HCT116 (cell line): ENCODE data around the gene TRIM66. TPM values are rescaled to one million over a fixed set of nuclear protein-coding genes. Genes with fewer than 3 reads are reported as not detected.

Experiments
- ATAC-seq: fragments of 200-7000 bp; cut with Tn5 transposase; 2 replicates; pipeline ENCODE4 v1.9.1; 2020; ENCODE audit warnings: mild to moderate bottlenecking, moderate library complexity
- BruUV-seq: library from RNA; stranded (reverse); fragments of 400-500 nt; replicated peaks from 2 replicates; lab custom pipeline; 2021; lab: Mats Ljungman, UMichigan
- CTCF ChIA-PET: fragments of 300-600 bp; sonication (Branson Sonifier 250); formaldehyde crosslinking; loops from one replicate; lab custom pipeline; 2021; ENCODE audit warnings: antibody characterized with exemption; lab: Charles Lee
- POLR2A ChIA-PET: fragments of 300-600, 350-600 bp; sonication (Branson Sonifier 250); formaldehyde crosslinking; loops from one replicate; lab custom pipeline; 2021; ENCODE audit warnings: antibody characterized with exemption; lab: Charles Lee
- RAD21 ChIA-PET, 2 experiments: fragments of 300-600 bp; sonication (Branson Sonifier 250); formaldehyde crosslinking; loops; one replicate each; lab custom pipeline; 2023; ENCODE audit warnings: low total read pairs in 2 of 2; ENCODE audit not compliant: uncharacterized antibody in 2 of 2, unreplicated experiment in 2 of 2, low non-redundant PET in 1 of 2; lab: Charles Lee
- DNase-seq: peaks from one replicate; pipeline ENCODE4 v3.0.0-alpha.2; 2010; ENCODE audit warnings: low read depth, low spot score
- H2AFZ ChIP-seq: fragments of 200-600 bp; shearing (Covaris generic), sonication (generic); 2 replicates; pipeline ENCODE4 v1.6.1; 2017; ENCODE audit warnings: low read depth, mixed run types, mixed read lengths, antibody characterized with exemption, low read length; ENCODE audit not compliant: poor library complexity, severe bottlenecking
- H3K27ac ChIP-seq: 2 replicates; pipeline ENCODE4 v1.5.1; 2012; ENCODE audit warnings: low read depth, low read length
- H3K27me3 ChIP-seq: fragments of 200-600 bp; sonication (generic); 2 replicates; pipeline ENCODE4 v1.6.1; 2016; ENCODE audit warnings: mixed run types, low read length, mixed read lengths; ENCODE audit not compliant: insufficient read depth
- H3K36me3 ChIP-seq, 2 experiments: fragments of 200-500 bp in 1 of 2; fragments of 200-600 bp in 1 of 2; sonication (Bioruptor generic) in 1 of 2; sonication (generic) in 1 of 2; 2 replicates each; pipeline versions ENCODE4 v1.5.1 to v1.6.1; 2014 to 2016; ENCODE audit warnings: low read length in 2 of 2, inconsistent platforms in 1 of 2, mixed read lengths in 1 of 2, mixed run types in 1 of 2; ENCODE audit not compliant: insufficient read depth in 2 of 2, control insufficient read depth in 1 of 2
- H3K4me1 ChIP-seq, 2 experiments: fragments of 200-600 bp in 1 of 2; sonication (generic) in 1 of 2; 2 replicates each; pipeline versions ENCODE4 v1.5.1 to v1.6.1; 2012 to 2017; ENCODE audit warnings: low read length in 2 of 2, inconsistent platforms in 1 of 2, mild to moderate bottlenecking in 1 of 2, mixed read lengths in 1 of 2, mixed run types in 1 of 2, moderate library complexity in 1 of 2; ENCODE audit not compliant: insufficient read depth in 2 of 2, control insufficient read depth in 1 of 2
- H3K4me2 ChIP-seq: fragments of 200-600 bp; sonication (generic); 2 replicates; pipeline ENCODE4 v1.6.1; 2017; ENCODE audit warnings: mixed run types, low read length, mixed read lengths
- H3K4me3 ChIP-seq, 2 experiments: fragments of 200-600 bp in 1 of 2; sonication (generic) in 1 of 2; replicated peaks in 1 of 2; 2 replicates each; pipeline ENCODE4 v1.5.1; 2011 to 2016; ENCODE audit warnings: low read length in 2 of 2, control low read depth in 1 of 2, low read depth in 1 of 2, mild to moderate bottlenecking in 1 of 2, mixed read lengths in 1 of 2, mixed run types in 1 of 2
- H3K79me2 ChIP-seq: fragments of 200-600 bp; sonication (generic); 2 replicates; pipeline ENCODE4 v1.6.1; 2017; ENCODE audit warnings: mild to moderate bottlenecking, mixed run types, low read length, moderate library complexity, mixed read lengths; ENCODE audit not compliant: insufficient read depth
- H3K9ac ChIP-seq: fragments of 200-600 bp; sonication (generic); 2 replicates; pipeline ENCODE4 v1.6.1; 2016; ENCODE audit warnings: low read length, mixed read lengths
- H3K9me2 ChIP-seq: fragments of 200-600 bp; sonication (generic), shearing (Covaris generic); 2 replicates; pipeline ENCODE4 v1.6.1; 2017; ENCODE audit warnings: mixed run types, mild to moderate bottlenecking, moderate library complexity; ENCODE audit not compliant: insufficient read depth
- H3K9me3 ChIP-seq, 2 experiments: fragments of 200-500 bp in 1 of 2; fragments of 200-600 bp in 1 of 2; sonication (Bioruptor generic) in 1 of 2; sonication (generic) in 1 of 2; 2 replicates each; pipeline ENCODE4 v1.6.1; 2014 to 2017; ENCODE audit warnings: low read length in 2 of 2, mixed read lengths in 2 of 2, inconsistent platforms in 1 of 2, low read depth in 1 of 2, mild to moderate bottlenecking in 1 of 2, mixed run types in 1 of 2, moderate library complexity in 1 of 2; ENCODE audit not compliant: control insufficient read depth in 1 of 2, insufficient read depth in 1 of 2
- H4K20me1 ChIP-seq: fragments of 200-600 bp; sonication (generic), shearing (Covaris generic); 2 replicates; pipeline ENCODE4 v1.6.1; 2017; ENCODE audit warnings: mixed run types, mild to moderate bottlenecking, moderate library complexity; ENCODE audit not compliant: insufficient read depth
- ATF3 ChIP-seq: IDR thresholded peaks from 2 replicates; pipeline ENCODE4 v1.6.1; 2012
- CBX3 ChIP-seq: IDR thresholded peaks from 2 replicates; pipeline ENCODE4 v1.6.1; 2012; ENCODE audit warnings: low read depth
- CEBPB ChIP-seq: IDR thresholded peaks from 2 replicates; pipeline ENCODE4 v1.6.1; 2012; ENCODE audit warnings: low read depth
- CTCF ChIP-seq, 3 experiments: fragments of 200-600 bp in 1 of 3; sonication (generic) in 1 of 3; IDR thresholded peaks in 2 of 3; conservative IDR thresholded peaks in 1 of 3; 2 replicates each; pipeline ENCODE4 v1.5.1; 2012 to 2017; ENCODE audit warnings: low read depth in 2 of 3, low read length in 2 of 3, antibody characterized with exemption in 1 of 3, borderline replicate concordance in 1 of 3, control low read depth in 1 of 3, mild to moderate bottlenecking in 1 of 3, mixed read lengths in 1 of 3, mixed run types in 1 of 3, moderate library complexity in 1 of 3; ENCODE audit not compliant: insufficient read depth in 1 of 3
- EGR1 ChIP-seq: IDR thresholded peaks from 2 replicates; pipeline ENCODE4 v1.6.1; 2012; ENCODE audit warnings: low read depth
- EZH2 ChIP-seq: fragments of 200-600 bp; sonication (generic); IDR thresholded peaks from 2 replicates; pipeline ENCODE4 v1.6.1; 2017; ENCODE audit warnings: antibody characterized with exemption, mixed run types
- FOSL1 ChIP-seq: IDR thresholded peaks from 2 replicates; pipeline ENCODE4 v1.6.1; 2012; ENCODE audit warnings: low read depth
- POLR2A ChIP-seq: IDR thresholded peaks from 2 replicates; pipeline ENCODE4 v1.7.0; 2011; ENCODE audit warnings: borderline replicate concordance; ENCODE audit not compliant: insufficient read depth, insufficient read length; ENCODE audit errors: extremely low read depth
- RAD21 ChIP-seq: IDR thresholded peaks from 2 replicates; pipeline ENCODE4 v1.6.1; 2012; ENCODE audit warnings: low read depth, mild to moderate bottlenecking
- REST ChIP-seq: IDR thresholded peaks from 2 replicates; pipeline ENCODE4 v1.6.1; 2012; ENCODE audit warnings: low read depth
- SIN3A ChIP-seq: IDR thresholded peaks from 2 replicates; pipeline ENCODE4 v1.6.1; 2012; ENCODE audit warnings: low read depth
- SP1 ChIP-seq: IDR thresholded peaks from 2 replicates; pipeline ENCODE4 v1.6.1; 2012; ENCODE audit warnings: low read depth
- SRF ChIP-seq: IDR thresholded peaks from 2 replicates; pipeline ENCODE4 v1.6.1; 2012; ENCODE audit warnings: low read depth
- TCF7L2 ChIP-seq: IDR thresholded peaks from 2 replicates; pipeline ENCODE4 v1.7.0; 2011; ENCODE audit warnings: borderline replicate concordance, inconsistent platforms; ENCODE audit not compliant: insufficient read depth, insufficient read length; ENCODE audit errors: extremely low read depth
- ZFX ChIP-seq: fragments of 450-650 bp; IDR thresholded peaks from 2 replicates; pipeline ENCODE4 v1.6.1; 2017
- ZNF274 ChIP-seq: fragments of 200-500 bp; sonication (Bioruptor generic); IDR thresholded peaks from 2 replicates; pipeline ENCODE4 v1.6.1; 2014; ENCODE audit warnings: mild to moderate bottlenecking, low read depth, low read length, inconsistent platforms
- intact Hi-C: fragments of 100-400 bp; cut with micrococcal nuclease; formaldehyde crosslinking; loops from 2 replicates; pipeline ENCODE4 v1.10.0; 2022
- total RNA-seq: library from RNA; stranded (reverse); gene quantifications from one replicate; pipeline ENCODE4 v1.2.1, GENCODE V29; 2021; ENCODE audit not compliant: unreplicated experiment
- TF ChIP-seq, protein P1 (sequence below): IDR thresholded peaks from 2 replicates; pipeline ENCODE4 v1.6.1; 2012
- TF ChIP-seq, protein P2 (sequence below): IDR thresholded peaks from 2 replicates; pipeline ENCODE4 v1.6.1; 2011; ENCODE audit warnings: mild to moderate bottlenecking, low read length, moderate library complexity; ENCODE audit not compliant: insufficient replicate concordance; ENCODE audit errors: extremely low read depth

Gene TRIM66
- total RNA-seq, 1 experiment from 2014 or later: 24.8 TPM

DNA sequence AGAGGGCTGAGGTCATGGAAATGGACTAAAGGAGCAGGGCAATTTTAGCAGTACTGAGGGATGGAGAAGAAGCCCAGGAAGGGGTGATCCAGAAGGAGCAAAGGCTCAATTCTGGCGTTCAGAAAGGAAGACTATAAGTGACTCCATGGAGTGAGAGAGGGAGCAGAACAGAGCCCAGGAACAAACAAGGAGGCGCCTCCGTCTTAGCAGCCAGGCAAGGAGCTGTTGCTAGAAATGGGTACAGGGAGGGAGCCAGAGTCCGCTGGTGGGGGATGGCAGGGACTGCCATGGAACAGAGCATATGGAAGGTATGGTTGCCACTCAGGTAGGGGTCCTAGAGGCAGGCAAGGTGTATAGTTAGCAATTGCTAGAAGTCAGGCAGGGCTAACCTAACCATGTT lies 68.0 kb downstream of the TRIM66 start:
- Histone ChIP-seq H3K9me2 (no peaks in the 10 kb centered on the region), H3K36me3 (peaks cover 13% of the 10 kb centered on the region in 2 experiments; a peak in 3 of 4 replicates), H3K9me3 (no peaks in the 10 kb centered on the region), H3K27ac (no peak overlapping the region), H4K20me1 (no peaks in the 10 kb centered on the region), H3K4me3 (no peak overlapping the region), H3K4me2 (no peak overlapping the region), H3K79me2 (no peaks in the 10 kb centered on the region), H2AFZ (no peak overlapping the region), H3K9ac (no peak overlapping the region), H3K27me3 (no peaks in the 10 kb centered on the region), H3K4me1 (no peaks in the 10 kb centered on the region)
- DNase-seq (no peak), ATAC-seq (no peak)
- intact Hi-C loops: no loop called here
- CTCF ChIA-PET: no interaction called here
- RAD21 ChIA-PET: no interaction called here
- no TSS peak for BruUV-seq
- POLR2A ChIA-PET: no interaction called here
- no peak for TF ChIP-seq CBX3
- TF ChIP-seq SRF: no peak
- no peak for TF ChIP-seq SP1
- no peak for TF ChIP-seq ATF3
- TF ChIP-seq, protein P1, sequence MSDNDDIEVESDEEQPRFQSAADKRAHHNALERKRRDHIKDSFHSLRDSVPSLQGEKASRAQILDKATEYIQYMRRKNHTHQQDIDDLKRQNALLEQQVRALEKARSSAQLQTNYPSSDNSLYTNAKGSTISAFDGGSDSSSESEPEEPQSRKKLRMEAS: no peak
- TF ChIP-seq RAD21: no peak
- no peak for TF ChIP-seq CEBPB
- TF ChIP-seq POLR2A: no peak
- no peak for TF ChIP-seq EZH2
- TF ChIP-seq ZFX: no peak
- TF ChIP-seq, protein P2, sequence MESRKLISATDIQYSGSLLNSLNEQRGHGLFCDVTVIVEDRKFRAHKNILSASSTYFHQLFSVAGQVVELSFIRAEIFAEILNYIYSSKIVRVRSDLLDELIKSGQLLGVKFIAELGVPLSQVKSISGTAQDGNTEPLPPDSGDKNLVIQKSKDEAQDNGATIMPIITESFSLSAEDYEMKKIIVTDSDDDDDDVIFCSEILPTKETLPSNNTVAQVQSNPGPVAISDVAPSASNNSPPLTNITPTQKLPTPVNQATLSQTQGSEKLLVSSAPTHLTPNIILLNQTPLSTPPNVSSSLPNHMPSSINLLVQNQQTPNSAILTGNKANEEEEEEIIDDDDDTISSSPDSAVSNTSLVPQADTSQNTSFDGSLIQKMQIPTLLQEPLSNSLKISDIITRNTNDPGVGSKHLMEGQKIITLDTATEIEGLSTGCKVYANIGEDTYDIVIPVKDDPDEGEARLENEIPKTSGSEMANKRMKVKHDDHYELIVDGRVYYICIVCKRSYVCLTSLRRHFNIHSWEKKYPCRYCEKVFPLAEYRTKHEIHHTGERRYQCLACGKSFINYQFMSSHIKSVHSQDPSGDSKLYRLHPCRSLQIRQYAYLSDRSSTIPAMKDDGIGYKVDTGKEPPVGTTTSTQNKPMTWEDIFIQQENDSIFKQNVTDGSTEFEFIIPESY: no peak
- TF ChIP-seq CTCF (IDR thresholded peaks at IDR 0.05 in 2 of 3, conservative IDR thresholded peaks at IDR 0.05 in 1 of 3; ENCODE audit: borderline replicate concordance in 1 of 3, insufficient read depth in 1 of 3, low read depth in 2 of 3, low read length in 2 of 3): no peak
- TF ChIP-seq ZNF274: no peak
- no peak for TF ChIP-seq EGR1
- TF ChIP-seq SIN3A: no peak
- TF ChIP-seq FOSL1: no peak
- TF ChIP-seq TCF7L2: no peak
- no peak for TF ChIP-seq REST
